SKM-1 (cell line): ENCODE measurements around the gene RIPOR2.

Experiments used
- DNase-seq: peaks from one replicate; lab custom pipeline; 2025; ENCODE audit not compliant: unreplicated experiment; lab: John Stamatoyannopoulos, UW

Gene RIPOR2

DNA sequence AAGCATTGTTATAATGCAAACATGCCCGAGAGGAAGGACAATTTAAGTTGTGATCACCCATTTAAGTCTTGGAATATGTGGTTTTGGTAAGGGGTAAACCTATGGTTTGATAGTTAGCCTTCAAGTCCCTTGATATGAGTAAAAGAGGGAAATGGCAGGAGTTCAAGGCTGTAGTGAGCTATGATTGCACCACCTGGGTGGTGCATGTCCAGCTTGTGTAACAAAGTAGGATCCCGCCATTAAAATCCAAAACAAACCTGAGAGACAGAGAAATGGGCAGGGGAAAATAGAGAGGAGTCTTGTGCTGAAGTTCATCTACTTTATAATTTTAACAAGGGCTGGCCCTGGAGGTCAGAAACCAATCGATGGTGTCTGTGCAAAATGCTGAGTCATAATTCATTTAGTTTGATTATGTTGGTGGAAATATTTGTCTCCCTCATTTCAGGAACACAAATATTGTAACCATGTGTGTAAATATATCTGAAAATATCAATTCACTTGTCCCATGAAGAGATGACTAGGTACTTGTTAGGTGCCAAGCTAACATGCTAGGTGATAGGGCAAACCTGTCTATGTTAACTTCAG lies 113.8 kb downstream of the RIPOR2 start:
- DNase-seq: no peak

DNA sequence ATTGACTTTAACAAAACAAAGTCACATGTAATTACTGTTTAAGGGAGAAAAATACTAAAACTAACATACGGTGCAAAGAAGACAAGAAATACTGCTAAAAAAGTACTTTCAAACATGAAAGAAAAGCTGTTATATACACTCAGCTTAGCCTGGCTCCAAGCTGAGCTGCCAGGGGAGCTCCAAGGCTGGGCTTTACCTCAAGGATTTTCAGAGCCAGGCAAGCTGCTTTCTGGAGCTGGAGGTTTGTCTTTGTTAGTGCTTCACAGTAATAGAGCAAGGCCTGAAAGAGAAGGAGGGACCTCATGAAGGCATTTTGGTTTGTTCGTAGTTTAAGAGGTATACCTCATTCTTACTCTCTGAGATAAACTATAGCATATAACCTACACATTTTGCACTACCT lies 117.4 kb downstream of the RIPOR2 start:
- DNase-seq: no peak

DNA sequence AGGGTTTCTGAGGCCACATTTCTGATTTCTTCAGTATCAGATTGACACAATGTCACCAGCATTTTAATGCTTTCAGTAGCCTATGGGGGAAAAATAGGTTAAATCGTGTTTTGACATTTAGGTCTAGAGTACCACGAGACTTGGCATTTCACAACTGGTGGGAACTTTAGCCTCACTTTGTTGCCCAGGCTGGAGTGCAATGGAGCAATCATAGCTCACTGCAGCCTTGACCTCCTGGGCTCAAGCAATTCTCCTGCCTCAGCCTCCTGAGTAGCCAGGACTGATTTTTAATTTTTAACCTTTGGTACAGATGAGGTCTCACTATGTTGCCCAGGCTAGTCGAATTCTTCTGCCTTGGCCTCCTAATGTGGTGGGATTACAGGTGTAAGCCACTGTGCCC lies 126.0 kb downstream of the RIPOR2 start:
- no peak for DNase-seq

DNA sequence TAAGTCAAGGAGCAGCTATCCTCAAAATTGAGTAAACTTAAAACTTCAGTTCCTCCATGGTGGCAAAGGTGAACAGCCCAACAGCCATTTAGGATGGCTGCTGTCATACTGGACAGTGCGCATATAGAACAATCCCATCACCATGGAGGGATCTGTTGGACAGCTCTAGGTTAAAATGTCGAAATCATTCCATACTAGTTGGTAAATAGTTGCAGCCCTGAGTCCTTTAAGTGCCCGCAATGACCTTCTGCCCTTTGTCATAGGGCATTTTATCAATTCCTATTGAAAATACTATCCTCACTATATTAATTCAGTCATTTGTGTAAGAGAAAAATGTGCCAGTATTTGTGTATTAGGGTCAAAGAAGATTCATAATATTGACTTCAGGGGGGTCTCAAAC lies 128.2 kb downstream of the RIPOR2 start:
- no peak for DNase-seq

DNA sequence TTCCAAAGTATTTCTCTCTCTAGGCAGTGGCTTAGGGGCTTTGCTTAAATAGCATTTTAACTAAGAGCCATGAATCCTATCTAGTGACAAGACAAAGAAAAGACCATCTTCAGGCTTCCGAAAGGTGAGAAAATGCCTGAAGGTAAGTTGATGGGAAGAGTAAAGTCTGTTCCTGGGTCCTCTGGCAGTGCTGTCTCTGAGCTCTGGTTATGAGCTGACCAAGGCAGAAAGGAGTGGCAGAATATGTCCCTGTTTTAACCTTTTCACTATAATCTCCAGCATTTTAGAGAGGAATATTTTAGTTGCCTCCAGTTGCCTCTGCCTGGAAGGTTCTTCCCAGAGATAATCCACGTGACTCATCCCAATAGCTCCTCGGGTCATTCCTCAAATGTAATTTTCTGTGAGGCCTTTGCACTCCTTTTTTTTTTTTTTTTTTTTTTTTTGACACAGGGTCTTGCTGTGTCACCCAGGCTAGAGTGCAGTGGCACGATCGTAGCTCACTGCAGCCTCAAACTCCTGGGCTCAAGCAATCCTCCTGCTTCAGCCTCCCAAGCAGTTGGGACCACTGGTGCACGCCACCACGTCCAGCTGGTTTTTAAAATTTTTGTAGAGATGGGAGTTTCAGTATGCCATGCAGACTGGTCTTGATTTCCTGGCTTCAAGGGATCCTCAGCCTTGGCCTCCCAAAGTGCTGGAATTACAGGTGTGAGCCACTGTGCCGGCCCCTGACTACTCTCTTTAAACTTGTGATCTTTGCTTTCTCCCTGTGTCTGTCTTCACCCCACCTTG lies 133.3 kb downstream of the RIPOR2 start:
- DNase-seq: no peak

DNA sequence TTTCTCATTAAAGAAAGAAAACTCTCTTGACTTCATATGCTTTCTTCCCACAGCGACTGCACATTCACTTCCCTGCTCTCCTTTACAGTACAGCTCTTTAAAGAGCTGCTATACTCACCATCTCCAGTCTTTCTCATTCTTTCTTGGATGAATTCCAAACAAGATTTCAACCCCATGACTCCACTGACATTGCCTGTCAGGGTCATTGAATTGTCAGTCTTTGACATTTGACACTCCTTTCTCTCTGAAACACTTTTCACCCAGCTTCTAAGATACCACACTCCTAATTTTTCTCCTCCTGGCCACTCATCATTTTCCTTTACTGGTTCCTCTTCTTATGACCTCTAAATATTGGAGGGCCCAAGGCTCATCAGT lies 136.2 kb downstream of the RIPOR2 start:
- DNase-seq: no peak

DNA sequence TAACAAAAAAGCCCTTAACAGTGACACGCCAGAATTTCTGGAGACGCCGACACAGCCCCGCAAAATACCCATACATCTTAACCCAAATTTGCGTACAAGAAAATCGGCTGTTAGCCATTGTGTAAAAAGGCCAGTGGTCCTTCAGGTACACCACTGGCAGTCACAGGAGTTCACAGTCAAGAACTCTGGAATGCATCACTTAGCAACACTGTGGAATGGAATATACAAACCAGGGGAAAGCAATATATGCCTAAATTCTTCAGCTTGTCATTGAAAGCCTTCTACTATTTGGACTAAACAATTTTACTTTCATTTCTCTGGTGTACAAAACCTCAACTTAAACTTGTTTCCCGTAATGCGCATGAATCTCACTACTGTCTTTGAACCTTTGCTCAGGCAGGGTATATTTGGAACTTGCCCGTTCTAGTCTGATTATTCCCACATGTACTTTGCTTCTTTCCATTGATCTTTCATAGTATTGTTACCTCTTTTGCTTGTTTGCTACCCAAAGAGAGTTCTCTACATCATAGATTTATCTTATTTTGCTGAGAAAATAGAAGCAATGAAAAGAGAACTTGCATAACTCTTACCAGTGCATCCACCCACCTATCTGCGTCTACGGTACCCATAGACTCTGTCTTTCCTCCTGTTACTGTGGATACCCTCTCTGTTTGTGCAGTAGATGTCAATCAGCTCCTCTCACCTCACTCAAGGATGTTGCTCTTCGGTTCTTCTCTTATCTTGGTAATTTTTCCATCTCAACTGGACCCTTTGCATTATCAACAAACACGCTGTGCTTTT lies 136.8 kb downstream of the RIPOR2 start, which contains the start of gene ARMH2:
Gene ARMH2 (minus strand): TSS at position 178 of the 801 bp plus-strand sequence. CDS start 60 bp downstream, at position 118.
- DNase-seq: no peak

DNA sequence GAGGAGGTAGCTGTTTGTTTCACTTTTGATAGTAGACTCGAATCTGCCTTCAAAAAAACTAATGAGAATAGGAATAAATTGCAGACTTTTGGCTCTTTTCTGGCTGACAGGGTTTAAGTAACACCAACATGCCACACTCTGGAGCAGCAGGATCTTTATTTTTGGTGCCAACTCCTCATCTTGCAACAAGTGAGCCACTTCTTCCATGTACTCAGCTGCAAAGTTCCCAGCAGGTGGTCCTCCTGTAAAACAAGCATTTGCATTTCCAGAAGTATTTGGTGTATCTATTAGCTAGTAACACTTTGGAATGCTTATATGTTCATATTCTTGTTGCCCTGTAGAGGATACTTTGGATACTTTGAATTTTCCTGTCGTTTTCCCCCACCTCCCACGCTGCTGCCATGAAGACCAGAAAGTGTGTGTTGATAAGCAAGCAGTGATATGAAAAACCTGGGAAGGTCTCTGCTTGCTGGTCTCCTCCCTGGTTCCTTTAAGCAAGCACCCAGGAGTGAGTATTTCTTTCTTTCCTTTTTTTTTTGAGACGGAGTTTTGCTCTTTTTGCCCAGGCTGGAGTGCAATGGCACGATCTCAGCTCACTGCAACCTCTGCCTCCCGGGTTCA lies 138.1 kb downstream of the RIPOR2 start:
- DNase-seq: no peak

DNA sequence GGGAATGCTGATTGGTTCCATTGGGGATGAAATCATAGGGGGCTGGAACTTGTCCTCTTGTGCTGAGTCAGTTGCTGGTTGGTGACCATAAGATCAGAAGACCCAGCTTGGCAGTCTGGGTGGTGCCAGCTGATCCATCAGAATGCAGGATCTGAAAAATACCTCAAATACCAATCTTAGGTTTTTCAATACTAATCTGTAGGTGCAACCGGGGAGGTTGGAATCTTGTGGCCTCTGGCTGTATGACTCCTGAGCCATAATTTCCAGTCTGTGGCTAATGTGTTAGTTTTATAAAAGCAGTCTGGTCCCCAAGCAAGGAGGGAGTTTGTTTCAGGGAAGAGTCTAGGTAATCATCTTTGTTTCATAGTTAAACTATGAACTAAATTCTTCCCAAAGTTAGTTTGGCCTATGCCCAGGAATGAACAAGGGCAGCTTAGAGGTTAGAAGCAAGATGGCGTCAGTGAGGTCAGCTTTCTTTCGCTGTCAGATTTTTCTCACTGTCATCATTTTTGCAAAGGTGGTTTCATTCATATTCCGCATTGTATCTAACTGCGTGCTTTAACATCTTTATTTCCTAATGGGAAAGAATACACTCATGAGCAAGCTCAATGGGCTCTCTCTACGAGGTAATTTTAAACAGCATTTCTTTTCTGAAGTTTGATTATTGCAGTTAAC lies 139.0 kb downstream of the RIPOR2 start:
- no peak for DNase-seq

DNA sequence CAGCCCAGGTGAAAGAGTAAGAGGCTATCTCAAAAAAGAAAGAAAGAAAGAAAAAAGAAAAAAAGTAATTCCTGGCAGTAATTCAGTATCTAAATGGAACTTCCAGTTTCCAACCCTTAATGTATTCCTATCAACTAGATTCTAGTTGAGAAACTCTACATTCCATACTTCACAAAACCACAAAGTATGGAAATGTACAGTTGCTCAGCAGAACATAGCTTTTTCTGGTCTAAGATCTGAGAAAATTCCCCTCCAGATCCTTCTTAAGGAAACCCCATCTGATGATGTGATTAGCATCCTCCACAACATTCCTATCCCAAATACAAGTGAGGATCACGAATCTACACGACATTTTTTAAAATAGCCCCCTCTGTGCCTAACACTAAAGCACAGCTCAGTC lies 140.7 kb downstream of the RIPOR2 start:
- DNase-seq: no peak

DNA sequence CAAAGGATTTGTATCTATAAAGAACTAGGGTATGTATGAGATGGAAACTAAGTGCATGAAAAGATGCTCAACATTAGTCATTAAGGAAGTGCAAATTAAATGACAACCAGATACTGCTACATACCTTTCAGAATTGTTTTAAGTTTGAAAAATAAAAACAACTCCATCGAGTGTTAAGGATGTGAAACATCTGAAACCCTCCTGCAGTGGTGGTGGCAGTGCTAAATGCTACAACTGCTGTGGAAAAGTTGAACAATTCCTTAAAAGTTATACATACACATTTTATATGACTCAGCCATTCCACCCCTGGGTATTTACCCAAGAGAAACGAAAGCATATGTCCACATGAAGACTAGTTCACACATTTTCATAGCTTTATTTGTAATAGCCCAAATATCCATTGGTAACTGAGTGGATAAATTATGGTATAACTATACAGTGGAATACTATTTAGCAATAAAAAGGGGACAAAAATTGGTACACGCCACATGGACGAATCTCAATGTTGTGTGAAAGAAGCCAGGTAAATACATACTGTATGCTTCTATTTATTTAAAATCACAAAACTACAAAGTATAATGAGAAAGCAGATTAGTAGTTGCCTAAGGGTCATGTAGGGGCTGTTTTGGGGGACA lies 147.6 kb downstream of the RIPOR2 start:
- no peak for DNase-seq

DNA sequence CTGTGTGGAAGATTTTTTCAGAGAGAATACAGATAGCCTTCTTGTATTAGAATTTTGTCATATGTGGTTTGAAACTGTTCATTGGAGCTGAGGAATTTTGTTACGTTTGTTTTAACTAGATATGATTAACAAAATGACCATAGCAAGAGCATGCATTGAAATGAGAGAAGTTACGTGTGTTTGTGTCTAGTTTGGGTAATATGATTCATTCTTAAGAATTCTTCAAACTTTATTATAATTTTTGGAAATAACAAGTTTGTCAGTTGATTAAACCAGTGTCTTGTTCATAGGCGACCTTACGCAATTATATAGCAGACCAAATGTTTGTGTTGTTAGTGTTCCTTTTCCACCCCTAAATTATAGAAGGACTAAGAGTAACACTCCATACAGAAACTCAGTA lies 155.6 kb downstream of the RIPOR2 start:
- no peak for DNase-seq

DNA sequence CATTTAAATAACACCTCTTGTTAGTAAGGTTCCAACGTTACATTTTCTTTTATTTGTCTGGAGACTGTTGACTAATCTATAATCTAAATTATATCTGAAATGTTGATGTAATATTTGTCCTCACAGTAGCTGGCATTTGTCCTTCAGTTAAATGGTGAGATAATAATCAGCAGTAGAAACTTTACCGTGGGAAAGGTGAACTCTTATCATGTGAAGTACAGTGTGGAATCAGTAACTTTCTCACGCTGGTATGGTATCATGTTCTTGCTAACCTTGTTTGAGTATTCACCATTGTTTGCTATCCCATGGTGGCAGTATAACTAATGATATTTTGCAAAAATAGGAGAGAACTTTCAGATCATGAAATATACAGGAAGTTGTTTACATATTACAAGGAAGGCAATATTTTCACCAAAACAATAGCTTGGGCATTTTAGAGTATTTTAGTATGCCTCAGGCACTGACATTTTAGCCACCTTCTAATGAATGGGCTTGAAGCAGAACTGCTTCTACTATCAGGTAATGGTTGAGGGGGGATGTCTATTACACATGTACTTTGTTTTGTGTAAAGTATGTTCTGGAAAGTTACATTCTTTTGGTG lies 156.2 kb downstream of the RIPOR2 start:
- DNase-seq: no peak

DNA sequence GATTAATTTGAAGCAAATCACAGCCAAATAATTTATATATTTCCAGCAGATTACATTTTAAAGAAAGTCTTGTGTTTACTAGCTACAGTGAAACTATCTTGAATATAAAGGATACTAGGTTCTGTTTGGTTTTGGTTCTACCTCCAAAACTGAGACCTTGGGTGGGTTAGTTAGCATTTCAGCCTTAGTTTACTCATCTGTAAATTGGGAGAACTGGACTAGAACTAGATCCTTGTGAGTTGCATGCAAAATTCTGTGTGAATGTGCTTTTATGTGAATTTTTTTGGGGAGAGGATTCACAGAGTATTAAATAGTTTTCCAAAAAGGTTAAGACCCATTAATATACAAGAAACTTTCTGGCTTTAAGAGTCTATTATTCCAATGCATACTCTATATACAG lies 156.9 kb downstream of the RIPOR2 start:
- no peak for DNase-seq

DNA sequence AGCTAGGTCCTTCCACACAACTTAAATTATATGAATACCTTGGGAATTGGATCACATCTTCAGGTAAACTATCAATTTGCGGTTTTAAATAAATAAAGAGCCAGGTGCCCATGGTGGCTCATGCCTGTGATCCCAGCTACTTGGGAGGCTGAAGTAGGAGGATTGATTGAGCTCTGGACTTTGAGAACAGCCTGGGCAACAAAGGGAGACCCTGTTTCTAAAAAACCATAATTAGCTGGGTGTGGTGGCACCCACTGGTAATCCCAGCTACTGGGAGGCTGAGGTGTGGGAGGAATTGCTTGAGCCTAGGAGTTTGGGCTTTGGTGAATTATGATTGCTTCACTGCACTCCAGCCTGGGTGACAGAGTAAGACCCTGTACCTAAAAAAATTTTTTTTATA lies 157.6 kb downstream of the RIPOR2 start:
- DNase-seq: no peak

DNA sequence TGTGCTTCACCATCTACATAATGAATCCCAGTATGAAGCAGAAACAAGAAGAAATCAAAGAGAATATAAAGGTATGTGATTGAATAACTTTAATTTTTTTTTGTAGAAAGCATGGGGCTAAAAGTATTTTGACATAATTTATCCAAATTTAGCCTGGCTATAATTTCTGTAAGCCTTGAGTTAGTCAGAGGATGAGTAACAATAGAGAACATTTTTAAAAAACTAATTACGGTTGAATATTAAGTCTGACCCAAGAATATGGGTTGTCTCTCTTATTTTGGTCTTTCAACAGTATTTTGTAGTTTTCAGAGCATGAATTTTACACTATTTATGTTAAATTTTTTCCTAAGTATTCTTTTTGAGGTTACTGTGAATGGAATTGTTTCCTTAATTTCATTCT lies 158.5 kb downstream of the RIPOR2 start:
- no peak for DNase-seq

DNA sequence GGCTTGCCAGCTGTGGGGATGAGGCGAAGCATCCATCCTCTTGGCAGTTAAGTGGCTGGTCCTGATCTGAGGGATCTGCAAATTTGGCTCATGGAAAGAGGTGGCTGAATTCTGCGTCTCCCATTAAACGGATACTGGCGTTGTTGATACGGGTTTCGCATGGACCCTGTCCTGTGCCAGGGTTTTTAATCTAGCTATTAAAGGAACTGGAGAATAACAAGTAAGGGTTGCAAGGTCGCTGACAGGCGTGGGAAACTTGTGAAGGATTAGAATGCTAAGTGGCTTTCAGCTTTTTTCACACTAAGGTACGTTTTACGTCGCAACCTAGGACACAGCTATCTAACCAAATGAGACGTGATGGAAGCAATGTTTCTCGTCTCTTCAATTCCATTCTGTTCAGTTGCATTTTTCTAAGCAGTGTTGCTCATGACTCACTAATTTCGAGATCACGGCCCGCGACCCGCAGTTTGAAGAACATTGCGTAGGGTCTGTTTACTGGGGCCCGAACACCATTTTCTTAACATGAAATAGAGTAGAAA lies 160.2 kb downstream of the RIPOR2 start:
- DNase-seq: no peak

DNA sequence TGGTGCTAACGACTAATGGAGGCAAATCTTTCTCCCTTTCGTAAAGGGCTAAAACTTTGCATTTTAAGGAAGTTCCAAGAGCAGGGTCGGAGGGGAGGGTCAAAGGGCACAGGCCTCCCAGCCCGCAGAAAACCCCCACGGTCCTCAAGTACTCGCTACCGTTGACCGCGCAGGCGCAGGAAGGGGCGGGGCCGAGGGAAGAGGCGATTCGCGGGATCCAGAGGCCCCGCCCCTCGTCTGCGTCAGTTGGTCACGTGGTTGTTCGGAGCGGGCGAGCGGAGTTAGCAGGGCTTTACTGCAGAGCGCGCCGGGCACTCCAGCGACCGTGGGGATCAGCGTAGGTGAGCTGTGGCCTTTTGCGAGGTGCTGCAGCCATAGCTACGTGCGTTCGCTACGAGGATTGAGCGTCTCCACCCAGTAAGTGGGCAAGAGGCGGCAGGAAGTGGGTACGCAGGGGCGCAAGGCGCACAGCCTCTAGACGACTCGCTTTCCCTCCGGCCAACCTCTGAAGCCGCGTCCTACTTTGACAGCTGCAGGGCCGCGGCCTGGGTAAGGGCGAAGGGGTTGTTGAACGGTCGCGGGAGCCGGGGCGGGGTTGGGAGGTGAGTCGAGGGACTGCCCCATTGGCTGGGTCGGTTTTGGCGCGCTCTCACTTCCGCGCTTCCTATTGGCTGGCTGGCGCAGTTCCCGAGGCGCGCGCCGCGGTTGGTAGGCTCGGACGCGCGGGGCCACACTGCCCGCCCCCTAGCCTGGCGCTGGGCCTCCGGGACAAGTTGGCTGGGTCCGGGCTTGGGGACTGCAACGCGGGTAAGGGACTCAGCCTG lies 160.9 kb downstream of the RIPOR2 start, which contains the start of gene GMNN:
Gene GMNN (plus strand): TSS at position 242 of the 824 bp plus-strand sequence. CDS start 2,310 bp downstream, outside the sequence.
- peak; percentile 97 for DNase-seq

DNA sequence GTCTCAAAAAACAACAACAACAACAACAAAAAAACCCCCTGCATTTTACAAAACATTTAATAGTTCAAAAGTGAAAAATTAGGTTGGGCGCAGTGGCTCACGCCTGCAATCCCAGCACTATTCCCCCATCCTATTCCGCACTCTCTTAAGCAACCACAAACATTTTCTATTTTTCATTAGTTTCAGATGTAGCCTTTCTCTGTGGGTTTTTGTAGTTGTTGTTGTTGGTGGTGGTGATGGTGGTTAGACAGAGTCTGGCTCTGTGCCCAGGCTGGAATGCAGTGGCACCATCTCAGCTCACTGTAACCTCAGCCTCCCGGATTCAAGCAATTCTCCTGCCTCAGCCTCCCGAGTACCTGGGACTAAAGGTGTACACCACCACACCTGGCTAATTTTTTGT lies 167.4 kb downstream of the RIPOR2 start:
- DNase-seq: no peak
